ENCODE measurements around the gene INTS3.

- TF ChIP-seq CTCF (IDR thresholded peaks at IDR 0.05), result no peak
- no peak for TF ChIP-seq EZH2phosphoT487 (IDR thresholded peaks at IDR 0.05)
- TF ChIP-seq EZH2 (IDR thresholded peaks at IDR 0.05), result no peak
These were observed 24.8 kb downstream of the INTS3 start for GRCh38 chr1:153752571-153753195.

Measured in neural progenitor cell (in vitro differentiated cells).